ENCODE data around the gene TIMM10.

DNA sequence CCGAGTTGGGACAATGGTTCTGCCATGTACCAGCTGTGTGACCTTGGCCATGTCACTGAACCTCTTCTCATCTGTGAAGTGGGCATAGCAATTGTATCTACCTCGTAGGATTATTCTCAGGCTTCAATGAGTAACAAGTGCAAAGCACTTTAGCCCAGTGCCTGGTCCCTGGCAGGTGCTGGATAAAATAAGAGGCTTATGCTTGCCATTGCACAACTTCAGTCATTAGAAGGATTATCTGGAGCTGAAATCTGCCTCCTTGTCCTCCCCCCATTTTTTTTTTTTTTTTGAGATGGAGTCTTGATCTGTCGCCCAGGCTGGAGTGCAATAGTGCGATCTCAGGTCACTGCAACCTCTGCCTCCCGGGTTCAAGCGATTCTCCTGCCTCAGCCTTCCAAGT is 14.0 kb upstream of the TIMM10 start:
- TF ChIP-seq YY1 (IDR thresholded peaks at IDR 0.05; ENCODE audit: insufficient read depth, insufficient read length) (no peak), SUZ12 (IDR thresholded peaks at IDR 0.05; ENCODE audit: extremely low read depth, insufficient read depth, insufficient read length) (no peak)
